Measurements from ENCODE around the gene PLCH1.

DNA sequence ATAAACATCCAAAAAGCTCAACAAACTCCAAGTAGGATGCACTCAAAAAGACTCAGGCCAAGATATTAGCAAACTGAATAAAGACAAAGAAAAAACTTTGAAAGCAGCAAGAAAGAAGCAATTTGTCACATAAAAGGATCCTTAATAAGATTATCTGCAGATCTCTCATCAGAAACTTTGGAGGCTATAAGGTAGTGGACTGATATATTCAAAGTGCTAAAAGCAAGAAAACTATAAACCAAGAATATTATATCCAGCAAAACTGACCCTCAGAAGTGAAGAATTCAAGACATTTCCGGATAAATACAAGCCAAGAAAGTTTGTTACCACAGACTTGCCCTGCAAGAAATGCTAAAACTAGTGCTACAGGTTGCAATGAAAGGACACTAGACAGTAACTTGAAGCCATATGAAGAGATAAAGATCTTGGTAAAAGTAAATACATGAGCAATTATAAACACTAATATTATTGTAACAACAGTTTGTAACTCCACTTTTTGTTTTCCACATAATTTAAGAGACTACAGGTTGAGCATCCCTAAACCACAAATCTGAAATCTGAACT, 37.6 kb upstream of the PLCH1 start:
- no peak for TF ChIP-seq POLR2AphosphoS5 (IDR thresholded peaks at IDR 0.05; ENCODE audit: borderline replicate concordance, low read depth, low read length)
- no peak for TF ChIP-seq EZH2 (IDR thresholded peaks at IDR 0.05)
- TF ChIP-seq FOXP2 (optimal IDR thresholded peaks at IDR 0.05; ENCODE audit: control extremely low read depth, extremely low read length, insufficient read depth), result no peak
